Upper lobe of left lung (tissue), 6 donors: Measurements from ENCODE around the gene SH2D4B. TPM values are rescaled to one million over a fixed set of nuclear protein-coding genes. Genes with fewer than 3 reads are reported as not detected.

ENCODE experiments used
- ATAC-seq, 2 donors: fragments of 200-7000 bp; cut with Tn5 transposase; one replicate each; pipeline ENCODE4 v1.9.1; 2022; ENCODE audit warnings: mild to moderate bottlenecking in 2 of 2, moderate library complexity in 2 of 2; ENCODE audit not compliant: low FRiP score in 2 of 2
- DNase-seq, 2 donors: peaks; one replicate each; pipeline ENCODE4 v3.0.0-alpha.2; 2019 to 2020
- H3K27ac ChIP-seq, 4 donors: fragments of 200-600 bp; sonication (generic); one replicate each; pipeline ENCODE4 v1.5.1; 2016 to 2019
- H3K27me3 ChIP-seq, 4 donors: fragments of 200-600 bp; sonication (generic); one replicate each; pipeline ENCODE4 v1.5.1; 2017 to 2019
- H3K36me3 ChIP-seq, 4 donors: fragments of 200-600 bp; sonication (generic); one replicate each; pipeline ENCODE4 v1.5.1; 2016 to 2019
- H3K4me1 ChIP-seq, 4 donors: fragments of 200-600 bp; sonication (generic); one replicate each; pipeline ENCODE4 v1.5.1; 2018 to 2019
- H3K4me3 ChIP-seq, 4 donors: fragments of 200-600 bp; sonication (generic); one replicate each; pipeline ENCODE4 v1.5.1; 2017 to 2019; ENCODE audit warnings: mild to moderate bottlenecking in 2 of 4, moderate library complexity in 1 of 4
- H3K9me3 ChIP-seq, 4 donors: fragments of 200-600 bp; sonication (generic); one replicate each; pipeline ENCODE4 v1.5.1; 2018 to 2019
- EP300 ChIP-seq, 4 donors: sonication (generic); formaldehyde crosslinking; IDR thresholded peaks; one replicate each; pipeline ENCODE4 v1.5.1; 2017; ENCODE audit warnings: antibody characterized with exemption in 4 of 4, control low read depth in 2 of 4
- POLR2A ChIP-seq, 4 donors: fragments of 450-650 bp; IDR thresholded peaks; one replicate each; pipeline ENCODE4 v1.5.1; 2016 to 2017; ENCODE audit warnings: antibody characterized with exemption in 4 of 4, mild to moderate bottlenecking in 2 of 4
- POLR2AphosphoS5 ChIP-seq, 2 donors: sonication (generic); formaldehyde crosslinking; IDR thresholded peaks; one replicate each; pipeline ENCODE4 v1.5.1; 2017; ENCODE audit warnings: antibody characterized with exemption in 2 of 2
- WGBS, 2 donors: methylation state at CpG; one replicate each; pipeline ENCODE4 v1.1.5; 2017 to 2018; 5-methylcytosine and 5-hydroxymethylcytosine counted together
- total RNA-seq, 6 donors: library from RNA; depleted of rRNA in 4 of 6; stranded (reverse); fragments of >200 nt in 4 of 6; gene quantifications; one replicate each; pipeline versions ENCODE4 v1.1.0 to v1.2.1, GENCODE V29; 2016 to 2021
- TF ChIP-seq, protein P1 (sequence below), 6 experiments: fragments of 450-650 bp in 4 of 6; fragments of 200-600 bp in 2 of 6; sonication (generic) in 2 of 6; IDR thresholded peaks; one replicate each; pipeline ENCODE4 v1.5.1; 2016 to 2019; ENCODE audit warnings: antibody characterized with exemption in 6 of 6
- donor health status: DM: no; HTN: no; CAD: no; lungs with moderate emphysema.
- donor health status: DM: no; HTN: yes; CAD: no; lungs with severe emphysema.

SH2D4B gene
- total RNA-seq, 6 donors from 2014 or later: 0.15 to 1.0 (median 0.55) TPM; not detected in 1

DNA sequence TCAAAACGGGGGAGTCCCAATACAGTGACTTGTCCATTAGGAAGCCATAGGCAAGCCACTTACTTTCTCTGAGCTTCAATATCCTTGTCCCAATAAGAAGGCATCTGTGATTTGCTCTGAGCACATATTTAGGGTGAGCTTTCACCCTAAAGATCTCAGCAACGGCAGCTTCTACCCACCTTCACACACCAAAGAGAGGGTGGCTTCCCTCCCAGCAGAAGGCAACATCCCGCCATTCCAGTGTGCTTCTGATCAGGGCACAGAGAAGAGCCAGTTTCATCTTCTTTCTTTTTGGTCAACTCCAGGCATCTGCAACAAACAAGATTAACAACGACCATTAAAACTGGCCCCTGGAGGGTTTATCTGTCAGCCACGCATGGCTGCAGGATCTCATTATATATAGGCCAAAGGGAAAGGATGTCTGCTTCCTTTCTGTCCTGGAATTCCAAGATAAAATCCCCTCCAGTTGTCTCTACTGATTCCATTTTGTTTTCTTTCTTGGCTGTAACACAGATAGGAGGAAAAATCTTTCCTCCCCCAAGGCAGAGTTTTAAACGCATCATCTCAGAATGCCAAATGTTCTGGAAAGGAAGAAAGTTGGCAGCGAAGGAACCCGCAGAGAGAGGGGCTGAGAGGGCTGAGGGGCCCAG is 491 bp upstream of the SH2D4B start:
- H3K27ac ChIP-seq: peak overlapping the region in 1 of 4 donors; percentile 90
- no peak overlapping the region for H3K4me3 ChIP-seq
- DNase-seq (no peak), ATAC-seq (no peak)
- no peaks in the 10 kb centered on the region for H3K27me3 ChIP-seq
- H3K9me3 ChIP-seq: no peaks in the 10 kb centered on the region
- WGBS, 2 donors: 77 to 82% methylated on average over 8 of the region's 8 CpGs
- no peaks in the 10 kb centered on the region for H3K36me3 ChIP-seq
- TF ChIP-seq POLR2AphosphoS5 (IDR thresholded peaks at IDR 0.05): no peak
- TF ChIP-seq POLR2A (IDR thresholded peaks at IDR 0.05): no peak
- TF ChIP-seq, protein P1, sequence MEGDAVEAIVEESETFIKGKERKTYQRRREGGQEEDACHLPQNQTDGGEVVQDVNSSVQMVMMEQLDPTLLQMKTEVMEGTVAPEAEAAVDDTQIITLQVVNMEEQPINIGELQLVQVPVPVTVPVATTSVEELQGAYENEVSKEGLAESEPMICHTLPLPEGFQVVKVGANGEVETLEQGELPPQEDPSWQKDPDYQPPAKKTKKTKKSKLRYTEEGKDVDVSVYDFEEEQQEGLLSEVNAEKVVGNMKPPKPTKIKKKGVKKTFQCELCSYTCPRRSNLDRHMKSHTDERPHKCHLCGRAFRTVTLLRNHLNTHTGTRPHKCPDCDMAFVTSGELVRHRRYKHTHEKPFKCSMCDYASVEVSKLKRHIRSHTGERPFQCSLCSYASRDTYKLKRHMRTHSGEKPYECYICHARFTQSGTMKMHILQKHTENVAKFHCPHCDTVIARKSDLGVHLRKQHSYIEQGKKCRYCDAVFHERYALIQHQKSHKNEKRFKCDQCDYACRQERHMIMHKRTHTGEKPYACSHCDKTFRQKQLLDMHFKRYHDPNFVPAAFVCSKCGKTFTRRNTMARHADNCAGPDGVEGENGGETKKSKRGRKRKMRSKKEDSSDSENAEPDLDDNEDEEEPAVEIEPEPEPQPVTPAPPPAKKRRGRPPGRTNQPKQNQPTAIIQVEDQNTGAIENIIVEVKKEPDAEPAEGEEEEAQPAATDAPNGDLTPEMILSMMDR (IDR thresholded peaks at IDR 0.05): no peak
- TF ChIP-seq EP300 (IDR thresholded peaks at IDR 0.05): no peak
- H3K4me1 ChIP-seq: peaks cover 17 to 32% (median 21%) of the 10 kb centered on the region in 4 donors

DNA sequence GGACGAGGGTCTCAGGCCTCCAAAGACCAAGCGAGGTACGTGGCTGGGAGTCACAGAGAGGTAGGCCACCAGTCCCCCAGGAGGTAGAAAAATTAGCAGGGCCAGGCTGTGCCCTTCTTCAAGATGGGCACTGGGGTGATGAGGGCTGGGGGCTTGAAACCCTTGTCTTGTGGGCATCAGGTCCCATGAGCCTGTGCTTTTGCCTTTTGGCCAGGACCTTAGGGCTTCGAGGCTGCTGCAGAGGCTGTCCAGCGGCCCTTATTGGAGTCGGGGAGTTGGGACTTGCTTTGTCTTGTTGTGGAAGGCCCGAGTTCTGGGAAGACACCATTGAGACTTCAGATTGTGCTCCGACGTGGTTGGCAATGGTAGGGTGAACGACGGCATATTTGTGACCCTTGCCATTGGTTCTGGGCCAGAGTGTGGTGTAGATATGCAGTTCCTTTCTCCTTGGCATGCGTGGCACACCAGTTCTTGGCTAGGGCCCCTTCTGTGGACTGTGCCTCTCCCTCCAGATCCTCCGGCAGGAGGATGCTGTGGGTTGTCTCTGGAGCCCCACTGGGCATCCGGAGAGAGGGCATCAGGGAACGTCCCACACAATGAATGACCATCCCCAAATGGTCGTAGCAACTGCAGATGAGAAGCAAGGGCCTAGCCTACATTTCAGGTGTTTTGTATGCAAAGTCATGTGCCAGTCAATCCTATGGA is 931 bp downstream of the SH2D4B start:
- Histone ChIP-seq H3K27me3 (no peaks in the 10 kb centered on the region), H3K4me3 (no peak overlapping the region), H3K9me3 (no peaks in the 10 kb centered on the region), H3K36me3 (no peaks in the 10 kb centered on the region), H3K27ac (no peak overlapping the region), H3K4me1 (peaks cover 17 to 34% (median 26%) of the 10 kb centered on the region in 4 donors)
- TF ChIP-seq POLR2A (IDR thresholded peaks at IDR 0.05) (no peak), POLR2AphosphoS5 (IDR thresholded peaks at IDR 0.05) (no peak), EP300 (IDR thresholded peaks at IDR 0.05) (no peak)
- TF ChIP-seq, protein P1 (IDR thresholded peaks at IDR 0.05): no peak
- no peak for DNase-seq
- 91 to 95% methylated on average over 7 to 16 of the region's 16 CpGs for WGBS, 2 donors
- ATAC-seq: no peak

DNA sequence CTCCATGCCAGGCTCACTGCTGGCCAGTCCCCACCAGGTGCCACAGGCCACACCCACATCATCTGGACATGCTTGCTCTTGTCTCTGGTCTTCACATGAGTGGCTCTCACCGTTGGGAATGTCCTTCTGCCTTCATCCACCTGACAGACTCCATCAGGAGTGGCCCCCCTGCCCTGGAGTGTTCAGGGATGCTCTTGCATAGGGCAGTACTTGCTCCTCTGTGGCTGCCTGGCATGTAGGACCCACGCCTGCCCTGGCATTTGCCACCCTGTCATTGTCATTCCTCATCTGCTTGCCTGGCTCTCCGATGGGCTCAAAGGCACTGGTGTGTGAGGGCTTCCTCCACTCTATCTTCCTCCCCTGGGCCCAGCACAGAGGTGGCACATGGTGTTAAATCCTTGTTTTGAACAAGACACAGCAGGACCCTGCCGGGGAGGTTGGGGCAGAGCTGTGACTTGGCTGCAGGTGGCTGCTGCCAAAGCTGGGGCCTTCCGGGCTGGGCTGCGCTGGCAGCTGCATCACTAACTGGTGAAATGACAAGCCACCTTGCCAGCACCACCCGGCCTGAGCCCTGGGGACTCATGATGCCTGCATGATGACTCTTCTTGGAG is 1.8 kb downstream of the SH2D4B start:
- no peak for ATAC-seq
- no peaks in the 10 kb centered on the region for H3K27me3 ChIP-seq
- no peaks in the 10 kb centered on the region for H3K36me3 ChIP-seq
- WGBS, 2 donors: 50 to 86% methylated on average over 1 to 5 of the region's 7 CpGs
- H3K4me1 ChIP-seq: peaks cover 17 to 34% (median 26%) of the 10 kb centered on the region in 4 donors
- peak in 1 of 2 donors; percentile 55 for DNase-seq
- no peak overlapping the region for H3K27ac ChIP-seq
- H3K9me3 ChIP-seq: no peaks in the 10 kb centered on the region
- TF ChIP-seq POLR2AphosphoS5 (IDR thresholded peaks at IDR 0.05): no peak
- no peak for TF ChIP-seq POLR2A (IDR thresholded peaks at IDR 0.05)
- TF ChIP-seq, protein P1 (IDR thresholded peaks at IDR 0.05): no peak
- TF ChIP-seq EP300 (IDR thresholded peaks at IDR 0.05): no peak
- no peak overlapping the region for H3K4me3 ChIP-seq

DNA sequence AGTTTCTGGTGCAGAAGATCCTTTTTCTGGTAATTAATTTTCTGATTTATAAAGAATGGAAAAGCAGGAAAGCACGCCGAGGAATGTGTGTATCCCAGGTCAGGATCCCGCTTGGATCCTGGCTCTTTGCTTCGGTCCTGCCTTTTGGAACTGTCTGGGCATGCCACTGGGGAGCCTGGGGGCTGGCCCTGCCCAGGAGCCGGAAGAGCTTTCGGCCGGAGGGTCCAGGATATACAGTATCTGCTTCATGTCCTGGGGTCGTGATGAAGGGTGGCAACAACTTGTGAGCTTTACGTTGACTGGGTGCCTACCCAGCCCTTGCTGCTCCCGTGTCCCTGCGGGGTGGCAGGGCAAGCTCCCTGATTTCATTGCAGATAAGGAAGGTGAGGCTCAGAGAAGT is 2.4 kb downstream of the SH2D4B start:
- TF ChIP-seq POLR2AphosphoS5 (IDR thresholded peaks at IDR 0.05) (no peak), EP300 (IDR thresholded peaks at IDR 0.05) (no peak), POLR2A (IDR thresholded peaks at IDR 0.05) (no peak)
- TF ChIP-seq, protein P1 (IDR thresholded peaks at IDR 0.05): no peak
- H3K4me3 ChIP-seq: no peak overlapping the region
- no peaks in the 10 kb centered on the region for H3K27me3 ChIP-seq
- H3K27ac ChIP-seq: peak overlapping the region in 2 of 4 donors; percentile 60 to 61
- no peaks in the 10 kb centered on the region for H3K36me3 ChIP-seq
- peaks cover 17 to 34% (median 26%) of the 10 kb centered on the region in 4 donors for H3K4me1 ChIP-seq
- WGBS, 2 donors: 90% methylated on average over 11 of the region's 11 CpGs
- DNase-seq: peak in 1 of 2 donors; percentile 30
- H3K9me3 ChIP-seq: no peaks in the 10 kb centered on the region
- no peak for ATAC-seq
